Omental fat pad (tissue), 4 donors: ENCODE data around the gene MRPS30. TPM values are rescaled to one million over a fixed set of nuclear protein-coding genes. Genes with fewer than 3 reads are reported as not detected.

Experiments
- ATAC-seq: fragments of 150-250 bp; one replicate; pipeline ENCODE4 v1.9.1; 2016; ENCODE audit warnings: mild to moderate bottlenecking, moderate library complexity; ENCODE audit not compliant: low FRiP score
- DNase-seq: peaks from one replicate; pipeline ENCODE4 v3.0.0-alpha.2; 2019; ENCODE audit warnings: low spot score
- CTCF ChIP-seq, 3 donors: fragments of 450-650 bp; IDR thresholded peaks; one replicate each; pipeline ENCODE4 v1.5.1; 2016 to 2017; ENCODE audit warnings: antibody characterized with exemption in 3 of 3, mild to moderate bottlenecking in 3 of 3, moderate library complexity in 2 of 3
- total RNA-seq, 4 donors: library from RNA; depleted of rRNA; stranded (reverse); fragments of >200 nt; gene quantifications; one replicate each; pipeline ENCODE4 v1.1.0, GENCODE V29; 2016

Gene MRPS30
- total RNA-seq, 4 donors from 2014 or later = 47.0 to 60.8 (median 54.0) TPM

DNA sequence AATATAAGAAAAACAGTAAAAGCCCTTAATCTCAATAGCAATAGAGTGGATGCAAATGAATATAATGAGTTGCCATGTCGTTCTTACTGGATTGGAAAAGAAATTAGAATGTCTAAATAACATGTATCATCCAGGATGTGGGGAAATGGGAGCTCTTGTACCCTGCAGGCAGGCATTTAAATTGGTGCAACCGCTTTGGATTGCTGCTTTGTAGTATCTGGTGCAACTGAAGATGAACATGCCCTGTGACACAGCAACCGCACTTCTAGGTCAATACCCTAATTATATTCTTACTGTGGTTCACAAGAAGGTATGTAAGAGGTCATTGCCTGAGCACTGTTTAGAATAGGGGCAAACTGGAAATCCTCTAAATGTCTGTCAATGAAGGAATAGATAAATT lies 18.9 kb downstream of the MRPS30 start:
- no peak for DNase-seq
- ATAC-seq = no peak
- no peak for TF ChIP-seq CTCF (IDR thresholded peaks at IDR 0.05)

DNA sequence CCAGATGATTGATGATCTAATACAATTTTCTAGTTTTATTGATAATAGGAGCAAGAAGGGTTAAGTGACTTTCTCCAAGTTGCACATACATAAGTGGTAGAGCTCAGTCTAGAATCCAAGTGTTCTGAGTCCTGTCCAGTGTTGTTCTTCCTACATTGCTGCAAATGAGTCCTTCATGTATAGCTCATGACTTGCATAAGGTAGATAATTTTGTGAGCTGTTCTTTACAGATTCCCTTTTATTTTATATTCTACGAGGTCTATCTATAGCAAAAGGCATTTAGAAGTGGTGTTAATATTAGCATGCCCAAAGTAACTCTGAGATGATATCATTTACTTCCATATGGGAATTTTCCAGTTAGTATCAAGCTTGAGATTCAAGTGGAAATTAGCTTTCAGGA lies 20.0 kb downstream of the MRPS30 start:
- ATAC-seq = no peak
- no peak for TF ChIP-seq CTCF (IDR thresholded peaks at IDR 0.05)
- no peak for DNase-seq

DNA sequence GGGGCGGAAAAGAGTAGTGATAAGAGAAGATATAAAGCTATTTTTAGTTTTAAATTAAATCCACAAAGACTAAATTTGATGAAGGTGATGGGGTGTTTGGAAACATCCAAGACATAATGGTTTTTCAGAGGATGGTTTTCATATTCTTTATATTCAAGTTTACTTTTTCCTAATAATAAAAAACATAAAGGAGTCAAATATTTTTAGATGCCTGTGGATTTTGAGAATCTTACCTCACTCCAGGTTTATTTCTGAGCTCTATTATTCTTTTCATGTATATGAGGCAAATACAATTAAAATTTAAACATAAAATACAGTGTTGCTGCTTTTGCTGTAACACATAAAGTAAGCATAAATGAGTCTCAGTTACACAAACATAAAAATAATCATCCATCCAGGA lies 22.2 kb downstream of the MRPS30 start:
- DNase-seq = no peak
- no peak for ATAC-seq
- no peak for TF ChIP-seq CTCF (IDR thresholded peaks at IDR 0.05)

- ATAC-seq (no peak), DNase-seq (no peak)
- TF ChIP-seq CTCF (IDR thresholded peaks at IDR 0.05) = no peak
These were observed 24.5 kb downstream of the MRPS30 start for GRCh38 chr5:44833249-44833648.

DNA sequence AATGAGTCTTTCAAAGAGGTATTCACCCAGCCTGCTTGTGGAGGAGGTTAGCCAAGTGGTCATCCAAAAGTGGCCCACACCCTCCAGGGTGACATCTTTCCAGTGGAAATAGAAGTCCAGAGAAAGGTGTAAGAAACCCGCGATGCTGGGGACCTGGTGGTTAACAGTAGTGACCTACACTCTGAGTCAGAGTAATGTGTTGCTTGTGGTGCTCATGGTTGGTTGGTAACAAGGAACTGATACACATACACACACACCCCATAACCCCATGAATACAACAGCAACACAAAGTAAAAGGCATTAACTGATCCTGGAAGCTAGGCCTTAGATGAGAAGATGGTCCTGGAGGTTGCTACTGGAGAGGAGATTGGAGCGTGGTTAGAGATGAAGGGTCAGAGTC lies 26.9 kb downstream of the MRPS30 start:
- ATAC-seq (no peak), DNase-seq (no peak)
- no peak for TF ChIP-seq CTCF (IDR thresholded peaks at IDR 0.05)

DNA sequence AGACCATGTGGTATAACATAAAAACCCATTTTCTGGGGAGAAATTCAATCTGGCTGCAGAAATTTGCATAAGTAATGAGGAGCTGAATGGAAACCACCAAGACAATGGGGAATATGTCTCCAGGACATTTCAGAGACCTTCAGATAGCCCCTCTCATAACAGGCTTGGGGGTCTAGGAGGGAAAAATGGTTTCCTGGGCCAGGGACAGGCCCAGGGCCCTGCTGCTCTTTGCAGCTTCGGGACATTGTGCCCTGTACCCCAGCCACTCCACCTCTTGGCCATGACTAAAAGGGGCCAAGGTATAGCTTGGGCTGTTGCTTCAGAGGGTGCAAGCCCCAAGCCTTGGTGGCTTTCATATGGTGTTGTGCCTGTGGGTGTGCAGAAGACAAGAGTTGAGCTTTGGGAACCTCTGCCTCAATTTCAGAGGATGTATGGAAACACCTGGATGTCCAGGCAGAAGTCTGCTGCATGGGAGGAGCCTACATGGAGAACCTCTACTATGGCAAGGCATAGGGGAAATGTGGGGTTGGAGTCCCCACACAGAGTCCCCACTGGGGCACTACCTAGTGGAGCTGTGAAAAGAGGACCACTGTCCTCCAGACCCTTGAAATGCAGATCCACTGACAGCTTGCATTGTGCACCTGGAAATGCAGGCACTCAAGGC lies 30.4 kb downstream of the MRPS30 start:
- ATAC-seq = no peak
- TF ChIP-seq CTCF (IDR thresholded peaks at IDR 0.05) = no peak
- no peak for DNase-seq

GRCh38 chr5:44842496-44843282 lies 33.9 kb downstream of the MRPS30 start:
- DNase-seq (no peak), ATAC-seq (no peak)
- no peak for TF ChIP-seq CTCF (IDR thresholded peaks at IDR 0.05)
